ENCODE data around the gene CASP8.

DNA sequence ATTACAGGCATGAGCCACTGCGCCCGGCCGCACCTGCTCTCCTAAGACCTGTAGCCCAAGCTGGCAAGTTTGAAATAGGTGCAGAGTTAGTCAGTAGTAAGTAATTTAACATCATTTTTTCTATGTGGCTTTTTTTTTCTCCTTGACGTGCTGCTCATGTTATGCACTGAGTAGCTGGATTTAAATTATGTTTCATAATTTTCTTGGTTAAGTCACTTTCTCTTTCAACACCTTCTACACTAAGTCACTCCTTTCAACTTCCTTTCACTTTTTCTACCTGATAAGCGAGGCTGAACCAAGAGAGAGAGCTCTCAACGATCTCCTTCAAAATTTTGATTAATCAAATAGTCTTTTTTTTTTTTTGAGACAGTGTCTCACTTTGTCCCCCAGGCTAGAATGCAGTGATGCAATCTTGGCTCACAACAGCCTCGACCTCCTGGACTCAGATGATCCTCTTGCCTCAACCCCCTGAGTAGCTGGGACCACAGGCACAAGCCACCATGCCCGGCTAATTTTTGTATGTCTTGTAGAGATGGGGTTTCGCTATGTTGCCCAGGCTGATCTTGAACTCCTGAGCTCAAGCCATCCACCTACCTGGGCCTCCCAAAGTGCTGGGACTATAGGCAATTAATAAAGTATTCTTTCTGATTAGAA, 13.1 kb downstream of the CASP8 start:
- TF ChIP-seq, protein P1, sequence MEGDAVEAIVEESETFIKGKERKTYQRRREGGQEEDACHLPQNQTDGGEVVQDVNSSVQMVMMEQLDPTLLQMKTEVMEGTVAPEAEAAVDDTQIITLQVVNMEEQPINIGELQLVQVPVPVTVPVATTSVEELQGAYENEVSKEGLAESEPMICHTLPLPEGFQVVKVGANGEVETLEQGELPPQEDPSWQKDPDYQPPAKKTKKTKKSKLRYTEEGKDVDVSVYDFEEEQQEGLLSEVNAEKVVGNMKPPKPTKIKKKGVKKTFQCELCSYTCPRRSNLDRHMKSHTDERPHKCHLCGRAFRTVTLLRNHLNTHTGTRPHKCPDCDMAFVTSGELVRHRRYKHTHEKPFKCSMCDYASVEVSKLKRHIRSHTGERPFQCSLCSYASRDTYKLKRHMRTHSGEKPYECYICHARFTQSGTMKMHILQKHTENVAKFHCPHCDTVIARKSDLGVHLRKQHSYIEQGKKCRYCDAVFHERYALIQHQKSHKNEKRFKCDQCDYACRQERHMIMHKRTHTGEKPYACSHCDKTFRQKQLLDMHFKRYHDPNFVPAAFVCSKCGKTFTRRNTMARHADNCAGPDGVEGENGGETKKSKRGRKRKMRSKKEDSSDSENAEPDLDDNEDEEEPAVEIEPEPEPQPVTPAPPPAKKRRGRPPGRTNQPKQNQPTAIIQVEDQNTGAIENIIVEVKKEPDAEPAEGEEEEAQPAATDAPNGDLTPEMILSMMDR (IDR thresholded peaks at IDR 0.05; ENCODE audit: borderline replicate concordance, extremely low read depth, low read length, poor library complexity, severe bottlenecking) = no peak
- TF ChIP-seq EZH2 (IDR thresholded peaks at IDR 0.05; ENCODE audit: borderline replicate concordance, low read depth, low read length, severe bottlenecking) = no peak

Data from DND-41 (cell line).